Liver (tissue), 9 donors: ENCODE measurements around the gene CD300LD. TPM values are rescaled to one million over a fixed set of nuclear protein-coding genes. Genes with fewer than 3 reads are reported as not detected.

Experiments used
- DNase-seq: peaks from one replicate; pipeline ENCODE4 v3.0.0-alpha.2; 2017; ENCODE audit warnings: low spot score
- H3K27ac ChIP-seq, 2 donors: one replicate each; pipeline ENCODE4 v1.7.0; 2013; ENCODE audit warnings: inconsistent platforms in 2 of 2, low read length in 2 of 2, control low read depth in 1 of 2, low read depth in 1 of 2, mild to moderate bottlenecking in 1 of 2
- H3K27me3 ChIP-seq, 4 donors: one replicate each; pipeline versions ENCODE4 v1.6.1 to v1.7.0; 2013; ENCODE audit warnings: low read length in 3 of 4, inconsistent platforms in 1 of 4, mild to moderate bottlenecking in 1 of 4, moderate library complexity in 1 of 4; ENCODE audit not compliant: control insufficient read depth in 4 of 4, insufficient read depth in 4 of 4
- H3K36me3 ChIP-seq, 4 donors: one replicate each; pipeline versions ENCODE4 v1.6.1 to v1.7.0; 2013; ENCODE audit warnings: low read length in 3 of 4, mild to moderate bottlenecking in 3 of 4, low read depth in 1 of 4, moderate library complexity in 1 of 4; ENCODE audit not compliant: control insufficient read depth in 4 of 4, insufficient read depth in 3 of 4
- H3K4me1 ChIP-seq, 4 donors: one replicate each; pipeline versions ENCODE4 v1.6.1 to v1.7.0; 2013; ENCODE audit warnings: low read length in 3 of 4, mild to moderate bottlenecking in 3 of 4, moderate library complexity in 1 of 4; ENCODE audit not compliant: control insufficient read depth in 4 of 4, insufficient read depth in 4 of 4
- H3K4me3 ChIP-seq, 3 donors: one replicate each; pipeline versions ENCODE4 v1.6.1 to v1.7.0; 2013; ENCODE audit warnings: low read length in 3 of 3, control low read depth in 1 of 3, low read depth in 1 of 3, mild to moderate bottlenecking in 1 of 3
- H3K9ac ChIP-seq, 2 donors: one replicate each; pipeline ENCODE4 v1.7.0; 2013; ENCODE audit warnings: low read length in 2 of 2, mild to moderate bottlenecking in 2 of 2, moderate library complexity in 2 of 2, control low read depth in 1 of 2, low read depth in 1 of 2
- H3K9me3 ChIP-seq, 4 donors: one replicate each; pipeline versions ENCODE4 v1.6.1 to v1.7.0; 2013; ENCODE audit warnings: low read length in 3 of 4; ENCODE audit not compliant: control insufficient read depth in 4 of 4
- ATF3 ChIP-seq: IDR thresholded peaks from 2 replicates; pipeline ENCODE4 v1.6.1; 2016; ENCODE audit warnings: antibody characterized with exemption
- EGR1 ChIP-seq, 2 donors: IDR thresholded peaks; 2 replicates each; pipeline ENCODE4 v1.6.1; 2016 to 2018; ENCODE audit warnings: antibody characterized with exemption in 2 of 2, low read depth in 2 of 2
- FOXA1 ChIP-seq: IDR thresholded peaks from 2 replicates; pipeline ENCODE4 v1.6.1; 2016; ENCODE audit warnings: antibody characterized with exemption
- FOXA2 ChIP-seq: IDR thresholded peaks from 2 replicates; pipeline ENCODE4 v1.6.1; 2016; ENCODE audit warnings: antibody characterized with exemption
- GABPA ChIP-seq, 2 donors: IDR thresholded peaks in 1 of 2; conservative IDR thresholded peaks in 1 of 2; 2 replicates each; pipeline ENCODE4 v1.6.1; 2016; ENCODE audit warnings: antibody characterized with exemption in 2 of 2, mild to moderate bottlenecking in 1 of 2, moderate library complexity in 1 of 2
- HNF4A ChIP-seq, 2 donors: conservative IDR thresholded peaks; 2 replicates each; pipeline ENCODE4 v1.6.1; 2016; ENCODE audit warnings: antibody characterized with exemption in 2 of 2, mild to moderate bottlenecking in 2 of 2
- HNF4G ChIP-seq: IDR thresholded peaks from 2 replicates; pipeline ENCODE4 v1.6.1; 2016; ENCODE audit warnings: antibody characterized with exemption
- JUND ChIP-seq, 2 donors: IDR thresholded peaks; 2 replicates each; pipeline ENCODE4 v1.6.1; 2016; ENCODE audit warnings: antibody characterized with exemption in 2 of 2
- MAX ChIP-seq: IDR thresholded peaks from 2 replicates; pipeline ENCODE4 v1.6.1; 2016; ENCODE audit warnings: antibody characterized with exemption
- RXRA ChIP-seq, 2 donors: IDR thresholded peaks; 2 replicates each; pipeline ENCODE4 v1.6.1; 2017 to 2018; ENCODE audit warnings: antibody characterized with exemption in 2 of 2, mild to moderate bottlenecking in 1 of 2
- SP1 ChIP-seq: IDR thresholded peaks from 2 replicates; pipeline ENCODE4 v1.6.1; 2018; ENCODE audit warnings: antibody characterized with exemption, mild to moderate bottlenecking
- TAF1 ChIP-seq: conservative IDR thresholded peaks from 2 replicates; pipeline ENCODE4 v1.6.1; 2016; ENCODE audit warnings: antibody characterized with exemption, mild to moderate bottlenecking
- YY1 ChIP-seq: IDR thresholded peaks from 2 replicates; pipeline ENCODE4 v1.6.1; 2016; ENCODE audit warnings: antibody characterized with exemption, mild to moderate bottlenecking
- WGBS: extraction: QIAGEN DNeasy Blood & Tissue Kit; methylation state at CpG from one replicate; pipeline ENCODE4 v1.1.7; 2013; 5-methylcytosine and 5-hydroxymethylcytosine counted together
- polyA plus RNA-seq, 2 donors: library from polyadenylated mRNA; stranded (reverse) in 1 of 2; unstranded in 1 of 2; fragments of 200-250 nt in 1 of 2; fragments of >200 nt in 1 of 2; fragmentation: Nextera tagmentation in 1 of 2; extraction: Ambion mirVana in 1 of 2; gene quantifications; one replicate each; pipeline versions ENCODE4 v1.2.1 to v1.2.3, GENCODE V29; 2013 to 2015
- total RNA-seq, 2 donors: library from RNA; depleted of rRNA; stranded (reverse); fragments of >200 nt; gene quantifications; one replicate each; pipeline ENCODE4 v1.2.3, GENCODE V29; 2014
- TF ChIP-seq, protein P1 (sequence below): IDR thresholded peaks from 2 replicates; pipeline ENCODE4 v1.6.1; 2016; ENCODE audit warnings: antibody characterized with exemption, mild to moderate bottlenecking
- TF ChIP-seq, protein P2 (sequence below): fragments of 150-350 bp; IDR thresholded peaks from 2 replicates; pipeline ENCODE4 v1.5.1; 2017; ENCODE audit warnings: improper control_type of control experiment, low read depth, low read length; ENCODE audit not compliant: missing input control
- donor health status: healthy.
- donor health status: healthy.
- donor health status: healthy.
- donor health status: healthy.
- donor health status: healthy.

The CD300LD gene
- total and polyA plus RNA-seq, 4 donors: 0.08 TPM; not detected in 3

- H3K9me3 ChIP-seq: no peaks in the 10 kb centered on the region
- no peaks in the 10 kb centered on the region for H3K4me1 ChIP-seq
- H3K36me3 ChIP-seq: no peaks in the 10 kb centered on the region
- H3K4me3 ChIP-seq: no peak overlapping the region
- H3K9ac ChIP-seq: no peak overlapping the region
- H3K27me3 ChIP-seq: no peaks in the 10 kb centered on the region
- H3K27ac ChIP-seq: no peak overlapping the region
- TF ChIP-seq RXRA (IDR thresholded peaks at IDR 0.05) (no peak), JUND (IDR thresholded peaks at IDR 0.05) (no peak), HNF4A (conservative IDR thresholded peaks at IDR 0.05) (no peak), MAX (no peak), EGR1 (IDR thresholded peaks at IDR 0.05; ENCODE audit: low read depth in 2 of 2) (no peak), TAF1 (no peak), SP1 (no peak), FOXA1 (no peak), HNF4G (no peak)
- TF ChIP-seq, protein P1, sequence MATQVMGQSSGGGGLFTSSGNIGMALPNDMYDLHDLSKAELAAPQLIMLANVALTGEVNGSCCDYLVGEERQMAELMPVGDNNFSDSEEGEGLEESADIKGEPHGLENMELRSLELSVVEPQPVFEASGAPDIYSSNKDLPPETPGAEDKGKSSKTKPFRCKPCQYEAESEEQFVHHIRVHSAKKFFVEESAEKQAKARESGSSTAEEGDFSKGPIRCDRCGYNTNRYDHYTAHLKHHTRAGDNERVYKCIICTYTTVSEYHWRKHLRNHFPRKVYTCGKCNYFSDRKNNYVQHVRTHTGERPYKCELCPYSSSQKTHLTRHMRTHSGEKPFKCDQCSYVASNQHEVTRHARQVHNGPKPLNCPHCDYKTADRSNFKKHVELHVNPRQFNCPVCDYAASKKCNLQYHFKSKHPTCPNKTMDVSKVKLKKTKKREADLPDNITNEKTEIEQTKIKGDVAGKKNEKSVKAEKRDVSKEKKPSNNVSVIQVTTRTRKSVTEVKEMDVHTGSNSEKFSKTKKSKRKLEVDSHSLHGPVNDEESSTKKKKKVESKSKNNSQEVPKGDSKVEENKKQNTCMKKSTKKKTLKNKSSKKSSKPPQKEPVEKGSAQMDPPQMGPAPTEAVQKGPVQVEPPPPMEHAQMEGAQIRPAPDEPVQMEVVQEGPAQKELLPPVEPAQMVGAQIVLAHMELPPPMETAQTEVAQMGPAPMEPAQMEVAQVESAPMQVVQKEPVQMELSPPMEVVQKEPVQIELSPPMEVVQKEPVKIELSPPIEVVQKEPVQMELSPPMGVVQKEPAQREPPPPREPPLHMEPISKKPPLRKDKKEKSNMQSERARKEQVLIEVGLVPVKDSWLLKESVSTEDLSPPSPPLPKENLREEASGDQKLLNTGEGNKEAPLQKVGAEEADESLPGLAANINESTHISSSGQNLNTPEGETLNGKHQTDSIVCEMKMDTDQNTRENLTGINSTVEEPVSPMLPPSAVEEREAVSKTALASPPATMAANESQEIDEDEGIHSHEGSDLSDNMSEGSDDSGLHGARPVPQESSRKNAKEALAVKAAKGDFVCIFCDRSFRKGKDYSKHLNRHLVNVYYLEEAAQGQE: no peak
- DNase-seq: no peak
- 73% methylated on average over 32 of the region's 32 CpGs for WGBS
Measured at GRCh38 chr17:74569020-74570003, 22.8 kb downstream of the CD300LD start.

DNA sequence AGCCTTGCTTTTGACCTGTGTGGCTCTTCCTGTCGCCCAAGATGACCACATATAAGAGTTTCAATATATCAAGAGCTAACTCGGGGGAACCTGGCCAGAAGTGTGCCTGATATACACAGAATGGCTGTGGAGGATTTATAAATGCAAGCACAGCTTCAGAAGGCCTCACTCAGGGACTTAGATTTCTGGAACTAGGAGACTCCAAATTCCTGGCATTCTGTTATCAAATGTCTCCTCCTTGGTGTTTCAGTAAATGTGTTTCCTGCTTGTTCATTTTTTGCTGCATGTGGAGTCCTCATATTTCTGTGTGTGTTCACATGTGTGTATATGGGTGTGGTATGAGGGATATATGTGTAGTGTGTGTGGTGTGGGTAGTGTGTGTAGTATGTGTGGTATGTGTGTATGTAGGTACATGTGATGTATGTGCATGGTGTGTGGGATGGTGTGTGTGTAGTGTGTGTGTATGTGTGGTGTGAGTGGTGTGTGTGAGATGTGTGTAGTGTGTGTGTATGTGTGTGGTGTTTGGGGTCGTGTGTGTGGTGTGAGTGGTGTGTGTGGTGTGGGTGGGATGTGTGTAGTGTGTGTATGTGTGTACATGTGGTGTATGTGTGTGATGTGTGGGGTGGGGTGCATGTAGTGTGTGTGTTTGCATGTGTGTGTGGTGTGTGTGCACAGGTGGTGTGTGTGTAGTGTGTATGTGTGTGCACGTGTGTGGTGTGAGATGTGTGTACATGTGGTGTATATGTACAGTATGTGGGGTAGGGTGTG lies 23.8 kb downstream of the CD300LD start:
- no peaks in the 10 kb centered on the region for H3K27me3 ChIP-seq
- 70% methylated on average over 4 of the region's 4 CpGs for WGBS

More for the DNA sequence above, 23.8 kb downstream of the CD300LD start:
- H3K36me3 ChIP-seq: no peaks in the 10 kb centered on the region
- no peak overlapping the region for H3K9ac ChIP-seq
- no peaks in the 10 kb centered on the region for H3K4me1 ChIP-seq
- no peak overlapping the region for H3K4me3 ChIP-seq
- H3K9me3 ChIP-seq: no peaks in the 10 kb centered on the region
- H3K27ac ChIP-seq: no peak overlapping the region
- TF ChIP-seq, protein P2, sequence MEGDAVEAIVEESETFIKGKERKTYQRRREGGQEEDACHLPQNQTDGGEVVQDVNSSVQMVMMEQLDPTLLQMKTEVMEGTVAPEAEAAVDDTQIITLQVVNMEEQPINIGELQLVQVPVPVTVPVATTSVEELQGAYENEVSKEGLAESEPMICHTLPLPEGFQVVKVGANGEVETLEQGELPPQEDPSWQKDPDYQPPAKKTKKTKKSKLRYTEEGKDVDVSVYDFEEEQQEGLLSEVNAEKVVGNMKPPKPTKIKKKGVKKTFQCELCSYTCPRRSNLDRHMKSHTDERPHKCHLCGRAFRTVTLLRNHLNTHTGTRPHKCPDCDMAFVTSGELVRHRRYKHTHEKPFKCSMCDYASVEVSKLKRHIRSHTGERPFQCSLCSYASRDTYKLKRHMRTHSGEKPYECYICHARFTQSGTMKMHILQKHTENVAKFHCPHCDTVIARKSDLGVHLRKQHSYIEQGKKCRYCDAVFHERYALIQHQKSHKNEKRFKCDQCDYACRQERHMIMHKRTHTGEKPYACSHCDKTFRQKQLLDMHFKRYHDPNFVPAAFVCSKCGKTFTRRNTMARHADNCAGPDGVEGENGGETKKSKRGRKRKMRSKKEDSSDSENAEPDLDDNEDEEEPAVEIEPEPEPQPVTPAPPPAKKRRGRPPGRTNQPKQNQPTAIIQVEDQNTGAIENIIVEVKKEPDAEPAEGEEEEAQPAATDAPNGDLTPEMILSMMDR: no peak
- TF ChIP-seq YY1 (no peak), JUND (IDR thresholded peaks at IDR 0.05) (no peak), EGR1 (IDR thresholded peaks at IDR 0.05; ENCODE audit: low read depth in 2 of 2) (no peak), HNF4A (conservative IDR thresholded peaks at IDR 0.05) (no peak), MAX (no peak), RXRA (IDR thresholded peaks at IDR 0.05) (no peak), SP1 (no peak), FOXA1 (no peak), ATF3 (no peak), FOXA2 (no peak), GABPA (IDR thresholded peaks at IDR 0.05 in 1 of 2, conservative IDR thresholded peaks at IDR 0.05 in 1 of 2) (no peak)
- TF ChIP-seq, protein P1: no peak
- no peak for DNase-seq
